Activated CD4-positive, alpha-beta memory T cell treated with anti-CD3 and anti-CD28 coated beads for 36 hours (primary cell): ENCODE measurements around the gene PSMD6. TPM values are rescaled to one million over a fixed set of nuclear protein-coding genes. Genes with fewer than 3 reads are reported as not detected.

Experiments
- CTCF ChIA-PET: fragments of 350-600 bp; sonication (Branson Sonifier 250); formaldehyde crosslinking; loops from one replicate; lab custom pipeline; 2021; ENCODE audit warnings: antibody characterized with exemption, inconsistent platforms; lab: Charles Lee
- POLR2A ChIA-PET: fragments of 350-600 bp; sonication (Branson Sonifier 250); formaldehyde crosslinking; loops from one replicate; lab custom pipeline; 2021; ENCODE audit warnings: antibody characterized with exemption; lab: Charles Lee
- DNase-seq: peaks from one replicate; pipeline ENCODE4 v3.0.0-alpha.2; 2020
- H3K27ac Mint-ChIP-seq: one replicate; pipeline ENCODE4 v1.8.0; 2021; ENCODE audit warnings: mixed read lengths
- H3K27me3 Mint-ChIP-seq: one replicate; pipeline ENCODE4 v1.8.0; 2021; ENCODE audit warnings: mixed read lengths
- H3K36me3 Mint-ChIP-seq: one replicate; pipeline ENCODE4 v1.8.0; 2021; ENCODE audit warnings: mixed read lengths
- H3K4me1 Mint-ChIP-seq: one replicate; pipeline ENCODE4 v1.8.0; 2021; ENCODE audit warnings: low read depth, mixed read lengths
- H3K4me3 Mint-ChIP-seq: one replicate; pipeline ENCODE4 v1.8.0; 2021; ENCODE audit warnings: mild to moderate bottlenecking, mixed read lengths
- H3K9me3 Mint-ChIP-seq: one replicate; pipeline ENCODE4 v1.8.0; 2021; ENCODE audit warnings: mixed read lengths
- intact Hi-C: fragments of 100-400 bp; cut with micrococcal nuclease; formaldehyde crosslinking; loops from one replicate; pipeline ENCODE4 v1.15.1; 2023
- total RNA-seq, 2 experiments: library from RNA; stranded (reverse); gene quantifications; one replicate each; pipeline ENCODE4 v1.2.3, GENCODE V29; 2021

Gene PSMD6
- total RNA-seq, 2 experiments from 2014 or later: 104 to 109 TPM

DNA sequence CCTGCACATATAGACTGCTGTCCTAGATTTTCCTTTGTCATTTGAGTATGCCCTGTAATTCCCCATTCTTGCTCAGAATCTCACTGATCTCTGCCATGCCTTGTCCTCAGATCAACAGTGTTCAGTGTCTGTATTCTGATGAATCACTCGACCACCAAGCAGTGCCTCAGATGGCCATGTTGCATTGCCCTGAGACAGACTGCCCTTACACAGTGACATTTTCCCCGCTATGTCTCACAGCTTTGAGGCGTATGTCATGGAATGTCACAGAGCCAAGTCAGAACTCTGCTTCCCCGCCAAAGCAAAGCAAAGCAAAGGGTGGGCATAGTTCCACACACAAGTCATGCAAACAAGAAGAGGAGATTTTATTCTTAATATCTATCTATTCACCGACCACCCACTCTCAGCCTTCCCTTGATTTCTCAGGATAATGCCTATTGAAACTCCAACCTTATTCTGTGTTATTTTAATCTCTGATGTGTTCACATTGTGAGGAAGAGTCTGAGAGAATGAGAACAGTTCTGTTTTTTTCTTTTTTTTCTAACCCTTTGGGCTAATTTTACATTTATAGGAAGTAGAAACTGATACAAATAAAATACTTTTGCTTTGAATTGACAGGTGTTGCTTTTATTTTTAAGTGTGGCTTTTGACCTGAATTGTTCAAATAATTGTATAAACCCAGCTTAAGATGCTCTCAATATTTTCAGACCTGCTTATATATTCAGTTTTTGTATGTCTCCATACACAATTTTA is 16.9 kb upstream of the PSMD6 start:
- Mint-ChIP-seq H3K36me3 (no peaks in the 10 kb centered on the region), H3K4me3 (no peak overlapping the region), H3K27ac (no peak overlapping the region), H3K9me3 (no peaks in the 10 kb centered on the region), H3K4me1 (no peaks in the 10 kb centered on the region), H3K27me3 (peaks cover 22% of the 10 kb centered on the region)
- no peak for DNase-seq
- CTCF ChIA-PET: interaction anchor here (1.1 to 1.4 kb wide), 2 partner anchors 11 to 445 kb away, joined by 3 to 4 read pairs; no protein-coding TSS in a partner anchor
- intact Hi-C loops: no loop called here
- POLR2A ChIA-PET: no interaction called here

DNA sequence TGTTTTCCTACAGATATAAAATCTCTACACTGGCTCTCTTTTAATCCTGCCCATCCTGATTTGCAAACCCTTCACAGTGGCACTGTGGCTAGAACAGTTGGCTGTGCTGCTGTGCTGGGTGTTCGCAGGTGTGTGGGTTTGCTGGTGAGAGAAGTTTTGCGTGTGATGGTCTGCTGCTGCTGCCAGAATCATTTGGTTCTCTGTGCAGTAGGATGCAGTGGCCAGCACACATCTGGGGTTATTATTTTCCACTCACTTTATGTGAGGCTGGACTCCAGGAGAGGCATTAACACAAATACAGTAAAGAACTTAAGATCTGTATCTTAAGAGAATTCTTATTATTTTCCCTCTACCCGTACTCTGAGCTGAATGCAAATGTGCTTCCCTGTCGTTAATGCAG is 16.0 kb upstream of the PSMD6 start:
- no peak overlapping the region for H3K27ac Mint-ChIP-seq
- H3K4me3 Mint-ChIP-seq: no peak overlapping the region
- H3K36me3 Mint-ChIP-seq: no peaks in the 10 kb centered on the region
- no peaks in the 10 kb centered on the region for H3K4me1 Mint-ChIP-seq
- no peak for DNase-seq
- peaks cover 2% of the 10 kb centered on the region for H3K9me3 Mint-ChIP-seq
- POLR2A ChIA-PET: no interaction called here
- intact Hi-C loops: no loop called here
- CTCF ChIA-PET: interaction anchor here (1.1 to 1.4 kb wide), 2 partner anchors 10 to 446 kb away, joined by 3 to 4 read pairs; no protein-coding TSS in a partner anchor
- peaks cover 20% of the 10 kb centered on the region for H3K27me3 Mint-ChIP-seq

DNA sequence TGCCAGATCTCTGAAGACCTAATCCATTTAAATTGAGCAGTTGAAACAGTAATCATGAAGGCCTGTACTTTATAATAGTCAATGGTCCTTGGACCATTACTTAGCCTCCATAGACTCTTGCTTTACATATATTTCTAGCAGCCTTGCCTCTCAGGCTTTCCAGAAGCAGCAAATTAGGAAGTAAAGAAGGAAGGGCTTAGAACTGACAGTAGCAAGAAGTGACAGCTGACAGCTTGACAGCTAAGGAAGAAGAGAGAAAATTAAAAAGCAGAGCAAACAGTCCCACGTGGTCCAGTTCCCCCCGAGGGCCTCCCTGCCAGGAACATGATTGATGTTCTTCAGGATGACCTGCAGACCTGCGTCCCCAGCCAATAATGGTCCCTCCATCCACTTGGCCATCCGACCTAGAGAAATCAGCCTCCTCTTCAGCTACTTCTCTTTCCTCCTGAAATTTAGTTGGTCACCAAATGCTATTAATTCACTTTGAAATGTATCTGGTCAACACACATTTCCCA is 15.0 kb upstream of the PSMD6 start:
- no peaks in the 10 kb centered on the region for H3K4me1 Mint-ChIP-seq
- no peak for DNase-seq
- peaks cover 7% of the 10 kb centered on the region for H3K9me3 Mint-ChIP-seq
- H3K27ac Mint-ChIP-seq: no peak overlapping the region
- H3K36me3 Mint-ChIP-seq: no peaks in the 10 kb centered on the region
- H3K4me3 Mint-ChIP-seq: no peak overlapping the region
- ChIA-PET POLR2A (no interaction called here), CTCF (interaction anchor here (1.4 kb wide), 1 partner anchor 447 kb away, joined by 4 read pairs; no protein-coding TSS in a partner anchor)
- peaks cover 16% of the 10 kb centered on the region for H3K27me3 Mint-ChIP-seq
- intact Hi-C loops: no loop called here

DNA sequence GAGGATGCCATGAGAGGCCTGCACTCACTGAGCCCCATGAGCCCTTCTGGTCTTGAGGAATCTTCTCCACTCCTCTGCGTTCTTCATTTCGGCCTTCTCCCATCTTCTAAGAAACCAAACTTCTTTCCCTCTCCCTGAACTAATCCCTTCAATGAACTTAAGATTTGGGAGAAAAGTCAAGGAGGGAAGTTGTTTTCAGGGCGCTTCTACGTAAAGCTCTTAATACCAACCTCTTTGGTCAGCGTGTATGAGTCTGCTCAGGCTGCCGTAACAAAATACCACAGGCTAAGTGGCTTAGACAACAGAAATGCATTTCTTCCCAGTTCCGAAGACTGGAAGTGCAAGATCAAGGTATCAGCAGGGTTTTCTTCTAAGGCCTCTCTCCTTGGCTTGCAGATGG is 13.8 kb upstream of the PSMD6 start:
- peaks cover 7% of the 10 kb centered on the region for H3K9me3 Mint-ChIP-seq
- H3K27ac Mint-ChIP-seq: no peak overlapping the region
- no peaks in the 10 kb centered on the region for H3K4me1 Mint-ChIP-seq
- intact Hi-C loops: no loop called here
- no peak for DNase-seq
- no peak overlapping the region for H3K4me3 Mint-ChIP-seq
- H3K27me3 Mint-ChIP-seq: peaks cover 10% of the 10 kb centered on the region
- CTCF ChIA-PET: no interaction called here
- POLR2A ChIA-PET: no interaction called here
- H3K36me3 Mint-ChIP-seq: no peaks in the 10 kb centered on the region

DNA sequence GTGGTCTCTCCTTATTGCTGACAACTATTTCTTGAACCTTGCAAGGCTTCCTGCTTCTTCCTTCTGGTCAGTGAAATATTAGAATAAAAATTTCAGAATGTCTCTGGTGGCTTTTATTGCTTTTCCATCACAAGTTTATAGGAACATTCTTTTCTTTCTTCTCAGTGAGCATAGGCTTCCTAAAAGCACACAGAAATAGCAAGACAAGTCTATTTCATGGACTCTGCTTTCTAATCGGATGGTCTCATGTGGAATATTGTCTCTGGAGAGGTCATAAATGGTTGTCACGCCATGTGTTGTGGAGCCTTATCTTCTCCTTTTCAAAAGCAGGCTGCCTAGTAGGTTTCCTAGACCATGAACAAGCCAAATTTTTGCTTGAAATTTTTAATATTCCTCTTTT is 9.8 kb upstream of the PSMD6 start:
- Mint-ChIP-seq H3K4me3 (no peak overlapping the region), H3K4me1 (peaks cover 6% of the 10 kb centered on the region), H3K27me3 (peaks cover 11% of the 10 kb centered on the region), H3K27ac (no peak overlapping the region), H3K9me3 (peaks cover 7% of the 10 kb centered on the region), H3K36me3 (no peaks in the 10 kb centered on the region)
- ChIA-PET POLR2A (no interaction called here), CTCF (interaction anchor here (0.7 to 2.6 kb wide), 3 partner anchors 9 to 451 kb away, joined by 3 to 12 read pairs (median 6); partner anchors contain the start of gene PSMD6)
- intact Hi-C loops: no loop called here
- DNase-seq: no peak

DNA sequence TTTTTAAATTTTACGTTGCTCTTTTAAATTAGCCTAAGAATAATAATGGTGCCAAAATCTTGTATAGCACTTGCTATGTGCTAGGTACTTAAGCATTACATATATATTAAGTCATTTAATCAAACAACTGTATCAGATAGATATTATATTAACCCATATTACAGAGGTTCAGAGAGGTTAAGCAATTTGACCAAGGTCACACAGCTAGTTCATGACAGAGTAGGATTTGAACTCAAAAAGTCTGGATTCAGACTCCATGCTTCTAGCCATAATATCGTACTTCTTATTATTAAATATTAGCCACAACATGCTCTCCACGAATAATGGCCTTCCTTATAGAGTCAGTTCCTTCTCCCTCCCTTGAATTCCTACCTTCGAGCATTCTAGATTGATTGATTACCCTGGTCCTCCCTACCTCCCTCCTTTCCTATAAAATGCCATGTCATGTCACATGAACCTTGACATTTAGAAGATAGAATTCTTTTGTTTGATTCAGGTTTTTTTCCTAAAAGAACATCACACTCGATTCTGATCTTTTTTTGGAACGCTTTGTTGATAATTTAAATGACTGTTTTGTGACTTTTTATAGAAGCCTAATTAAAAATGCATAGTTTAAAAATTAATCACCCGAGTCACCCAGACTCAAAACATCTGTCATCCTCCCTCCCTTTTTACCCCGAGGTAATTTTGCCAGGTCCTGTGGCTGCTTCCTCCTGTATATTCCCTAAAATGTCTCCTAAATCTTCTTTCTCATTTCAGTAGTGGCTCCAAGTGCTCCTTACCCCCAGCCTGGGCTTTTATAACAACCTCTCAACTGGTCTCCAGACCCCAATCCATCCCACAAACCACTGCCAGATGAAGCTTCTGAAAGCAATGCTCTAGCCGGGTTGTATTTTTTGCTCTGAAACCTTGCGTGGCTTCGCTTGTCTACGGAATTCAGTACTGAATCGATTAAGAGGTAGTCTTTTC is 8.5 kb upstream of the PSMD6 start:
- intact Hi-C loops: loop anchor here (1.0 kb wide), 1 partner anchor 367 kb away; no protein-coding TSS in a partner anchor
- no peak overlapping the region for H3K4me3 Mint-ChIP-seq
- no peaks in the 10 kb centered on the region for H3K36me3 Mint-ChIP-seq
- ChIA-PET CTCF (interaction anchor here (0.6 to 3.9 kb wide), 9 partner anchors 8 to 453 kb away, joined by 3 to 23 read pairs (median 3); partner anchors contain the start of gene PSMD6), POLR2A (no interaction called here)
- no peak overlapping the region for H3K27ac Mint-ChIP-seq
- H3K9me3 Mint-ChIP-seq: peaks cover 7% of the 10 kb centered on the region
- H3K27me3 Mint-ChIP-seq: peaks cover 11% of the 10 kb centered on the region
- peaks cover 6% of the 10 kb centered on the region for H3K4me1 Mint-ChIP-seq
- DNase-seq: no peak

DNA sequence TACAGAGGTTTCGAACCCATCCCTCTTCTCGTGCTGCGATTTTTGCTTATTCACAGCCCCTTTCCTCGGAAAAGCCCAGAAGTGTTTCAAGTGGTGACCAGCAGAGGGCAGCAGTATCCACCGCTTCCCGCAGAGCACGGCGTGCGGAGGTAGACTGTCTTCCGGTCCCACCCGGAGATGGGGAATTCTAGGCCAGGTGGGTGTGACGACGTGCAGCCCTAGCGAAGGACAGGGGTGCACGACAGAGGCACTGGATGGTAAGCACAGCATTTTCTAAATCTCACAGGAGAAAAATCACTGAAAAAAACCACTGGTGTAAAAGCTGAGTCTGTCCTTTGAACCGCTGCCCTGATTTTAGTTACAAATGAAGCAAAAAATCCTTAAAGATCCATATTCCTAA is 7.4 kb upstream of the PSMD6 start:
- peak; percentile 83 for DNase-seq
- Mint-ChIP-seq H3K4me3 (peak overlapping the region; percentile 52), H3K27me3 (peaks cover 10% of the 10 kb centered on the region), H3K36me3 (no peaks in the 10 kb centered on the region), H3K27ac (no peak overlapping the region), H3K4me1 (peaks cover 6% of the 10 kb centered on the region), H3K9me3 (peaks cover 7% of the 10 kb centered on the region)
- POLR2A ChIA-PET: no interaction called here
- intact Hi-C loops: loop anchor here (1.0 kb wide), 2 partner anchors 369 to 454 kb away; no protein-coding TSS in a partner anchor
- CTCF ChIA-PET: interaction anchor here (0.6 to 3.9 kb wide), 14 partner anchors 10 to 1702 kb away, joined by 3 to 23 read pairs (median 3); no protein-coding TSS in a partner anchor

DNA sequence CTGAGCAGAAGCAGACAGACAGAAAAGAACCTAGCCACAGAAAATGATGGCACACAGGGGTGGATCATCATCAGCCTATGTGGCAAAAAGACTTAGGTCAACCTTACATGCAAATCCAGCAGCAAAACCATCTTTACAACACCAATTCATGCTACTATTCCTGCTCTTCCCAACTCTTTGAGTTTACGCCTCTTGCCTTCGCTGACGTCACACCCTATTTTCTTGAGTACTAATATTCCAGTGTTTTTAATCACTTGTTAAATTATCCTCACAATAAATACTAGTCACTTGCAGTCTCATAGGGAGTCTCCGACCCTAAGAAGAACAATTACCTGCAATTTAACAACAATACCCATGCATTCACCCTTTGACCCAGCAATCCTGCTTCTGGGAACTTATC is 6.0 kb upstream of the PSMD6 start:
- intact Hi-C loops: no loop called here
- H3K36me3 Mint-ChIP-seq: no peaks in the 10 kb centered on the region
- no peak overlapping the region for H3K4me3 Mint-ChIP-seq
- peaks cover 4% of the 10 kb centered on the region for H3K9me3 Mint-ChIP-seq
- peaks cover 10% of the 10 kb centered on the region for H3K27me3 Mint-ChIP-seq
- CTCF ChIA-PET: interaction anchor here (0.6 to 3.9 kb wide), 8 partner anchors 9 to 459 kb away, joined by 3 to 23 read pairs (median 3); no protein-coding TSS in a partner anchor
- DNase-seq: no peak
- H3K27ac Mint-ChIP-seq: no peak overlapping the region
- peaks cover 6% of the 10 kb centered on the region for H3K4me1 Mint-ChIP-seq
- POLR2A ChIA-PET: no interaction called here

DNA sequence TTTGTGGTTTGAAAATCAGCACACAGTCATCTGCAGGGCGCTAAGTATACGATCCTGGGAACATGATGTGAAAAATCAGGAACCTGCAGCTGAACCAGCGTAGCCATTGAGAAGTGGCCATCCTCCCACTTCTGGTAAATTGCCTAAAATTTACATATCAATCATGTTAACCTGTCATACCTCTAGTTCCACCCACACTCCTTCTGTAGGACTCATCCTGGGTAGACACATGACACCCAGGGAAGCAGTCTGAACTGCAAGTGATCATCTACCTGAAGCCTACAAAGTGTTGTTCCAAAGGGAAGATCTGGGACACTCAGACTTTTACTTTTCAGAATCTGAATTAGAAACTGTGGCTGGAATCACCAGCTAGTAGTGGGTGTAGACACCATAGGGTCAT is 5.5 kb upstream of the PSMD6 start:
- Mint-ChIP-seq H3K4me1 (peaks cover 8% of the 10 kb centered on the region), H3K27me3 (peaks cover 10% of the 10 kb centered on the region), H3K36me3 (no peaks in the 10 kb centered on the region), H3K4me3 (no peak overlapping the region), H3K27ac (no peak overlapping the region), H3K9me3 (no peaks in the 10 kb centered on the region)
- intact Hi-C loops: no loop called here
- ChIA-PET CTCF (interaction anchor here (3.9 kb wide), 1 partner anchor 456 kb away, joined by 23 read pairs; no protein-coding TSS in a partner anchor), POLR2A (no interaction called here)
- no peak for DNase-seq

DNA sequence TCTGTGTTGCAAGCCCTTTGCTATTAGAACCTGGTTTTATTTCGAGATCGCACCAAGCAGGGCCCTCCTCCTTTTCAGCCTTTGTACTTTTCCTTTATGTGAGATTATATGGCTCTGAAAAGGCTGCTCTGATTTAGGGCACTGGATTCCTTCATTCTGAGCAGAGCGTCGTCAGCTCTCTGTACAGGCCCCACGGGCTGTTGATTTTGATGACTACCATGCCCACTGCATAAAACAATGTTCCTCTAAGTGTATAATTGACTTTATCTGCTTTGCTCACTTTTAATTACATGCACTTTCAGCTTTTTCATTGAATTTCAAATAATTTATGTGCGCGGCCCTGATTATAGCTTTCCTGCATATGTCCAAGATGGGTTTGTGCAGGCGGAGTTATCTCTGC is 4.4 kb upstream of the PSMD6 start:
- H3K9me3 Mint-ChIP-seq: no peaks in the 10 kb centered on the region
- H3K4me1 Mint-ChIP-seq: peaks cover 12% of the 10 kb centered on the region
- ChIA-PET CTCF (interaction anchor here (0.8 to 1.0 kb wide), 3 partner anchors 66 to 457 kb away, joined by 3 to 5 read pairs (median 4); no protein-coding TSS in a partner anchor), POLR2A (no interaction called here)
- H3K4me3 Mint-ChIP-seq: no peak overlapping the region
- H3K27ac Mint-ChIP-seq: no peak overlapping the region
- peaks cover 1% of the 10 kb centered on the region for H3K36me3 Mint-ChIP-seq
- no peak for DNase-seq
- intact Hi-C loops: no loop called here
- H3K27me3 Mint-ChIP-seq: peaks cover 10% of the 10 kb centered on the region

DNA sequence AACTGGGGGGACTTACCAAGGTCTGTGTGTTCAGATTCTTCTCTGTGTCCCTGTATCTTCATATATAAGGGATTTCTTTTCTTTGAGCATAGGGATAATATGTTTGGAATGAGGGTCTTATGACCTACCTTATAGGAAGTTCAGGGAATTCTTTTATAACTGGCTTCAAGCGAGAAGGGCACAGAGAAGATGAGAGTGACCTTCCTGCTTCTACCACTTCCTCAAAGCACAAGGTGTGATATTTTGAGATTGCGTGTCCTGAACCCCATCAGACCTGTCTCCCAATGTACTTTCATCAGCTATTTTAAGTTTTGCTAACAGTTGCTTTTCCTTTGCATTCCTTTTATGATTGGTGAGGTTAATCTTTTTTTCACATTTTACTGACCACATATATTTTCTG is 3.1 kb upstream of the PSMD6 start:
- Mint-ChIP-seq H3K9me3 (no peaks in the 10 kb centered on the region), H3K4me1 (peaks cover 21% of the 10 kb centered on the region), H3K27ac (no peak overlapping the region), H3K36me3 (peaks cover 11% of the 10 kb centered on the region), H3K27me3 (peaks cover 10% of the 10 kb centered on the region), H3K4me3 (no peak overlapping the region)
- no peak for DNase-seq
- ChIA-PET POLR2A (no interaction called here), CTCF (interaction anchor here (1.0 kb wide), 1 partner anchor 373 kb away, joined by 3 read pairs; no protein-coding TSS in a partner anchor)
- intact Hi-C loops: no loop called here
